ENCODE results near the gene OSBPL7.

DNA sequence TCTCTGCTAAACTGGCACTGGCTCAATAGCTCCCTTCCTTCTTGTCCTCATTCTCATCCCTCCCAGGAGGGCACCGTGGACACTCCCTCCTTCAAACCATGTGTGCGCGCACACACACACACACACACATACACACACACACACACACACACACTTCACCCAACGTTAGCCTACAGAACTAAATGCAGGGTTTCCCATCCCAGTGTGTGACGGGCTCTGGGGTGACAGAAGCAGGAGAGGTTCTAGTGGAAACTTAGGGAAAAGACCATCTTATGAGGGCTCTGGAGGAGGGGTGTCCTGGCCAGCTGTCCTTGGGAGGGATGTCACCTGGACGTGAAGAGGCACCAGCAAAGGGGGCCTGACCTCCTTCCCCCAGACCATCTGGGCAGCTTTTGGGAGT is 19.7 kb downstream of the OSBPL7 start:
- TF ChIP-seq EP300 (IDR thresholded peaks at IDR 0.05) (no peak), POLR2A (IDR thresholded peaks at IDR 0.05) (no peak)
- TF ChIP-seq, protein P1, sequence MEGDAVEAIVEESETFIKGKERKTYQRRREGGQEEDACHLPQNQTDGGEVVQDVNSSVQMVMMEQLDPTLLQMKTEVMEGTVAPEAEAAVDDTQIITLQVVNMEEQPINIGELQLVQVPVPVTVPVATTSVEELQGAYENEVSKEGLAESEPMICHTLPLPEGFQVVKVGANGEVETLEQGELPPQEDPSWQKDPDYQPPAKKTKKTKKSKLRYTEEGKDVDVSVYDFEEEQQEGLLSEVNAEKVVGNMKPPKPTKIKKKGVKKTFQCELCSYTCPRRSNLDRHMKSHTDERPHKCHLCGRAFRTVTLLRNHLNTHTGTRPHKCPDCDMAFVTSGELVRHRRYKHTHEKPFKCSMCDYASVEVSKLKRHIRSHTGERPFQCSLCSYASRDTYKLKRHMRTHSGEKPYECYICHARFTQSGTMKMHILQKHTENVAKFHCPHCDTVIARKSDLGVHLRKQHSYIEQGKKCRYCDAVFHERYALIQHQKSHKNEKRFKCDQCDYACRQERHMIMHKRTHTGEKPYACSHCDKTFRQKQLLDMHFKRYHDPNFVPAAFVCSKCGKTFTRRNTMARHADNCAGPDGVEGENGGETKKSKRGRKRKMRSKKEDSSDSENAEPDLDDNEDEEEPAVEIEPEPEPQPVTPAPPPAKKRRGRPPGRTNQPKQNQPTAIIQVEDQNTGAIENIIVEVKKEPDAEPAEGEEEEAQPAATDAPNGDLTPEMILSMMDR (IDR thresholded peaks at IDR 0.05), result no peak
